HG02588 (cell line): Measurements from ENCODE around the gene DNAJC16.

ENCODE experiments used
- ATAC-seq: cut with Tn5 transposase; IDR thresholded peaks from one replicate; pipeline ENCODE4 v1.9.1; 2021; ENCODE audit warnings: mild to moderate bottlenecking, moderate library complexity; ENCODE audit not compliant: unreplicated experiment

The DNAJC16 gene

DNA sequence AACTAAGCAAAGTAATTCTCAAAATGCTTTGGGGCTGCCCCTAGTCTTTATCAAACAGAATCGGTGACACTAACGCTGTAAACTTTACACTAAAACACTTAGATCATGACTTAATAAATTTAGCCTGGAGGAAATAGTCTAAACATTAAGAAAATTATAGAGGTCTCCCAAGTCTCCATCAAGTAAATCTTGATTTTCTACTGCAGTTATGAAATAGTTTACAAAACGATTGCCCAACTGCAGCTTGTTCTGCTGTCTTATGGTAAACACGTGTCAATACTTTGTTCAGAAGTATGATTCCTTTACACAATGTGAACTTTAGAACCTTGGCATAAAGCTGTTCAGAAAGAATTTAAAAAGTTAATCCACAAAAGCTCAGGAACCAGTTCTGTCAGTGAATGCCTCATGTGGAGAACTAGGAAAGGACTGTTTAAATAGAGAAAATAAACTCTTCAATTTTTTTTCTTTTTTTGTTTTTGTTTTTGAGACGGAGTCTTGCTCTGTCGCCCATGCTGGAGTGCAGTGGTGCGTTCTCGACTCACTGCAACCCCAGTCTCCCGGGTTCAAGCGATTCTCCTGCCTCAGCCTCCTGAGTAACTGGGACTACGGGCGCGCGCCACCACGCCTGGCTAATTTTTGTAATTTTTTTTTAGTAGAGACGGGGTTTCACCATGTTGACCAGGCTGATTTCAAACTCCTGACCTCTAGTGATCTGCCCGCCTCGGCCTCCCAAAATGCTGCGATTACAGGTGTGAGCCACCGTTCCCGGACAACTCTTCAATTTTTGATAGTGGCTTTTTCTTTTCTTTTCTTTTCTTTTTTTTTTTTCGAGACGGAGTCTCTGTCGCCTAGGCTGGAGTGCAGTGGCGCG is 92.2 kb downstream of the DNAJC16 start:
- no peak for ATAC-seq

DNA sequence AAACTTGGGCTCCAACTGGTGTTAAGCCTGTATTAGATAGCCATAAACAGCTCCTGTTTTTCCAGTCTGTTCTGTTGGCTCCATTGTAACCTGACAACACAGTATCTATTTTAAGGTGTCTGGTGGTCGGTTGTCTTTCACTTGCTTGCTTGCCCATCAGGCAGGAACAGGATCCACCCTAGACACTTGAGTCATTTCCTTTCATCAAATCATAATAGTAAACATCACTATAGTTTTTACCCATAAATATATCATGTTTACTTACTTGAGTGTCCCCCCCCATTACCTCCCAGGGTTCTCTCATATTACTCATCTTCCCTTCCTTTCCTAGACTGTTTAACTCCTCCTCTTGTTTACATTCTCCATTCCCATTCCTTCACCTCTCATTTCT is 93.5 kb downstream of the DNAJC16 start:
- ATAC-seq, result no peak

DNA sequence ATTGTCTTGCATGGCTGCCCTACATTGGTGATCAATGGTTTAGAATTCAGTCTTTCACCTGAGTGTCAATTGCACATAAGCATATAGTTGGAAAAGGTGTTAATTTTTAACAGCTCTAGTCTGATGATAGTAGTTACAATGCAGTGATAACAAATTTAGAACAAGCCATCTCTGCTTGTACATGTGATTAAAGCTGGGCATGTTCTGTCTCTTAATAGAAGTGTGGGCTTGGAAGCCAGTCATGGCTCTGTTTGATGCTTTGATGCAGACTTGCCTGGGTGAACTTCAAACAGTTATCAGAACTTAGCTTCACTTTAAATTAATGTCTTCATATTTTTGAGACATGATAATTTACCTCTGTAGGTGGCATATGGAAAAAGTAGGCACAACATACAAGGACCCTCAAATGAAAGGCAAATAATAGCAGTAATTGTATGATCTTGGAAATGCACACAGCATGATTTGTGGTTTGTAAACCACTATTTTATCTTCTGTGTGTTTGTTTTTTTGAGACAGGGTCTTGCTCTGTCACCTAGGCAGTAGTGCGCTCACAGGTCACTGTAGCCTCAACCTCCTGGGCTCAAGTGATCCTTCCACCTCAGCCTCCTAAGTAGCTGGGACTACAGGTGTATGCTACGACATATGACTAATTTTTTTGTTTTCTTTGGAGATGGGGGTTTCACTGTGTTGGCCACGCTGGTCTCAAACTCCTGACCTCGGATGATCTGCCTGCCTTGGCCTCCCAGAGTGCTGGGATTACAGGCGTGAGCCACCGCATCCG is 94.4 kb downstream of the DNAJC16 start:
- ATAC-seq, result no peak

DNA sequence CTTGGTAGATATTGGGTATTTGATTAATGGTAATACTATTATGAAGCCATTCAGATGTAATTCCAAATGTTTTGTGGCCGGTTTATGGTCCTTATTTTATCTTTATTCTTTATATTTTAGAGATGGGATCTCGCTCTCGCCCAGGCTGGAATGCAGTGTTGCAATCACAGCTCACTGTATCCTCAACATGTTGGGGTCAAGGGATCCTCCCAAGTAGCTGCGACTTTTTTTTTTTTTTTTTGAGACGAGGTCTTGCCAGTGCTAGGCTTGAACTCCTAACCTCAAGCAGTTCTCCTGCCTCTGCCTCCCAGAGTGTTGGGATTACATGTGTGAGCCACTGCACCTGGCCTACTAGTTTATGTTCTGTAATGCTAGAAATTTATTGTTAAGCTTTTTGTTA is 95.3 kb downstream of the DNAJC16 start:
- ATAC-seq, result no peak

DNA sequence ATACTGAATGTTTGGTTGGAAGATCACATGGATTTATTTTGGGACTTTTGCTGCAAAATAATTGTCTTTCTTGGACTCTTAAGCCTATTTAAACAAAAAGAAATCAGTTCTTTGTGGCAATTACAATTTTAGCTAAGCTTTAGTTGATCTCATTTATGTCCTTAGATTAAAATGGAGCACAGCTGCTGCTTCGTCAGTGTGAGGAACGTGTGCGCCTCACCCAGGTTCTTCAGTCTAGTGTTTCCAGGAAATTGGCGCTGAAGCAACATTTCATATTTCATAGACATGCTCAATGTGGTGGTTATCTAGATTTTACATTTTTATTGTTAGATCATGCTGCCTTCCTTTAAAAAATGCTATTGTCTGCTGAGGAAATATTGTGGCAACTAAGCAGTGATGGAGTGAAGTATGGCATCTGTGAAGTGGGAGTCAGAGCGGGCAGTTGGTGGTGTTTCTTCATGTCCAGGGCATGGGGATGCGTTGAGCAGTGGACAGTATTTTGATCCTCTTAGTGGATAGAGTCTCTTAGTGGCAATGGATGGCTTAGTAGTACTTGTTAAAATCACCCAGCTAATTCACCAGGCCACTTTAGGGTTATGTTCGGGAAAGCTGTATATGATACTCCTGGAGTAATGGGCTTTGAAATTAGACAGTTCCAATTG is 96.2 kb downstream of the DNAJC16 start:
- no peak for ATAC-seq

DNA sequence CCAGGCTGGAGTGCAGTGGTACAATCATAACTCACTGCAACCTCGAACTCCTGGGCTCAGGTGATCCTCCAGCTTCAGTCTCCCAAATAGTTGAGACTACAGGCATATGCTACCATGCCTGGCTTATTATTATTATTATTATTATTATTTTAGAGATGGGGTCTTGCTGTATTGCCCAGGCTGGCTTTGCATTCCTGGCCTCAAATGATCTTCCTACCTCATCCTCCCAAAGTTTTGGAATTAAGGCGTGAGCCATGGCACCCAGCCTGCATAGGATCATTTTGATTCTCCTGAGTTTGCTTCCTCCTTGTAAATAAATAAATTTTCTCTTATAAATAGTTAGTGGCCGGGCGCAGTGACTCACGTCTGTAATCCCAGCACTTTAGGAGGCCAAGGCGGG is 96.8 kb downstream of the DNAJC16 start:
- ATAC-seq, result no peak

DNA sequence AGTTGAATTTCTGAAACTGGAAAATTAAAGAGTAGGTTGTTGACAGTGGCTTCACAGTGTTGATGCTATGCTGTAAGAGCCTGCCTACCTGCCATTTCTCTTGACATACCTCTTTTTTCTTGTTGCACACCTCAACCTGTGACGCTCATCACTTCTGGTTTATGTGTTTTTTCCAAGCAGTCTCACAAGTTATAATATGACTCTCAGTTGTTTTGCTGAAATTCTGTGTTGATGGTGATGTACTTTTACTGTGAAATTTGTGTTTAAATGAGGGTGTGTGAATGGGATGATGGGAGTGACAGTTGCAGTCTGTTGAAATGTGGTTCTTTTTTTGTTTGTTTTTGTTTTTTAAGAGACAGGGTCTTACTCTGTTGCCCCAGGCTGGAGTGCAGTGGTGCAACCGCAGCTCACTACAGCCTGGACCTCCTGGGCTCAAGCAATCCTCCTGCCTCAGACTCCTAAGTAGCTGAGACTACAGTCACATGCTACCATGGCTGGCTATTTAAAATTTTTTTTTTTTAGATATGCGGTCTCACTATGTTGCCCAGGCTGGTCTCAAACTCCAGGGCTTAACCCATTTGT is 97.6 kb downstream of the DNAJC16 start:
- ATAC-seq, result no peak

DNA sequence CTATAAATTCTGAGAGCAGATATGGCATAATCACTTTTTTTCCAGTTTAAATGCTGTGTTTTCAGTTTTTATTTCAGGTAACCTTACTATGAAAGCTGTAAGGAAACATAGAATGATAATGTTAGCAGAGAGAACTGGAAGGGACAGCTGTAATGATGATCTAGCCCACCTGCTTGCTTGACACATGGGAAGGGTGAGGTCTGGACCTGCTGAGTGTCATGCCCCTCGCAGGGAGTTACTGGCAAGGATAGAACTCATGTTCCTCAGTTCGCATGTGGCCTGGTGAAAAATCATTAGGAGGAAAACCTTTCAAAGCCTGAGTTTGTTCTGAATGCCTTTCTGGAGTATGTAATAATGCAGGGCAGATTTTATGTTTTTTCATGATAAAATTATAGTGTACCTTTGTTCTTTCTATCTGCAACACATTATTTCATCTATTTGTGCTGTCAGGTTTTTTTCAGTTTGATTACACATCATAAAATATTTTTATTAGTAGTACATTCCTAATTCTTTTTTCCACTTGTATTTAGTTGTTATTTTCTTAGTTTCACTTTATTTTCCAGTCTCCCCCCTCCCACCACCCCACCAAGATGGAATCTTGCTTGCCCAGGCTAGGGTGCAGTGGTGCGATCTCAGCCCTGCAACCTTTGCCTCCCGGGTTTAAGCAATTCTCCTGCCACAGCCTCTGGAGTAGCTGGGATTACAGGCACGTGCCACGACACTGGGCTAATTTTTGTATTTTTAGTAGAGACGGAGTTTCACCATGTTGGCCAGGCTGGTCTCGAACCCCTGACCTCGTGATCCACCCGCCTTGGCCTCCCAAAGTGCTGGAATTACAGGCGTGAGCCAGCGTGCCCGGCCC is 98.6 kb downstream of the DNAJC16 start:
- ATAC-seq, result no peak
